Astrocyte (in vitro differentiated cells and primary cell): Measurements from ENCODE around the gene ECM1.

ENCODE experiments used
- CTCF ChIP-seq: IDR thresholded peaks from 2 replicates; pipeline ENCODE4 v1.5.1; 2011; ENCODE audit warnings: low read depth, mild to moderate bottlenecking, inconsistent platforms, low read length, moderate library complexity; ENCODE audit not compliant: insufficient read depth
- EZH2 ChIP-seq: IDR thresholded peaks from 2 replicates; pipeline ENCODE4 v1.6.1; 2012; ENCODE audit warnings: mild to moderate bottlenecking, low read length, inconsistent platforms; ENCODE audit not compliant: insufficient read depth

- TF ChIP-seq CTCF (no peak), EZH2 (no peak)
Measured at GRCh38 chr1:150479927-150480352, 28.0 kb upstream of the ECM1 start.
